ENCODE measurements around the gene CACNA1G.

The CACNA1G gene

GRCh38 chr17:50618300-50618699 is 57.8 kb downstream of the CACNA1G start:
- peak; percentile 20 for DNase-seq

DNA sequence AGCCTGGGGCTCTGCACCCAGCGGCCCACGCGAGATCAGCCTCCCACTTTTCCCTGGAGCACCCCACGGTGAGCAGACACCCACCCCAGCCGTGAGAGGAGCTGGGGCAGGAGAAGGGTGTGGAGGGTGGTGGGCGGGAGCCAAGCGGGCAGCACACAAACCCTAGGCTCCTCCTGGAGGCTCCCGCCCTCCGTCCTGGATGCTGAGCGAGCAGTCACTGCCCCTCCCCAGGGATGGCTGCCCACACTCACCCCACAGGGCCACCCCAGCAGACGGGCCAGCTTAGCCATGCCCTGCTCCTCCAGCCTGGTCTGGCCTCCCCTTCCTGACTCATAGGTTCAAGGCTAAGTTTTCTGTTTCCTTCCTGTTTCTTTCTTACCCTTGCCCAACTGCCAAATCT is 58.4 kb downstream of the CACNA1G start:
- DNase-seq: peak; percentile 19

DNA sequence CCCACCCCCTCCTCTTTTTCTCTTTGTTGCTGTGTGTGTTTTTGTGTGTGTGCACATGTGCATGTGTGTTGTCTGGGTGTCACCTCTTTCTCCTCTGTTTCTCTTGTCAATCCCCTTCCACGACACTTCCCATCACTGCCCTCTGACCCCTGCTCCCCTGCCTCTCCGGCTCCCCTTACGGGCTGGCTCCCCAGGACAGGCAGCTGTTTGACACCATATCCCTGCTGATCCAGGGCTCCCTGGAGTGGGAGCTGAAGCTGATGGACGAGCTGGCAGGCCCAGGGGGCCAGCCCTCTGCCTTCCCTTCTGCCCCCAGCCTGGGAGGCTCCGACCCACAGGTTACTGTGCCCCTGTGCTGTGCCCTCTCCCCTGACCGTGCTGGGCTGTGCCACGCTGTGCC is 59.0 kb downstream of the CACNA1G start:
- no peak for DNase-seq

- DNase-seq: no peak
These were observed 59.7 kb downstream of the CACNA1G start for GRCh38 chr17:50620237-50620636.

GRCh38 chr17:50620858-50621257 is 60.3 kb downstream of the CACNA1G start:
- DNase-seq: no peak

- no peak for DNase-seq
These were observed 61.1 kb downstream of the CACNA1G start for GRCh38 chr17:50621574-50622031.

DNA sequence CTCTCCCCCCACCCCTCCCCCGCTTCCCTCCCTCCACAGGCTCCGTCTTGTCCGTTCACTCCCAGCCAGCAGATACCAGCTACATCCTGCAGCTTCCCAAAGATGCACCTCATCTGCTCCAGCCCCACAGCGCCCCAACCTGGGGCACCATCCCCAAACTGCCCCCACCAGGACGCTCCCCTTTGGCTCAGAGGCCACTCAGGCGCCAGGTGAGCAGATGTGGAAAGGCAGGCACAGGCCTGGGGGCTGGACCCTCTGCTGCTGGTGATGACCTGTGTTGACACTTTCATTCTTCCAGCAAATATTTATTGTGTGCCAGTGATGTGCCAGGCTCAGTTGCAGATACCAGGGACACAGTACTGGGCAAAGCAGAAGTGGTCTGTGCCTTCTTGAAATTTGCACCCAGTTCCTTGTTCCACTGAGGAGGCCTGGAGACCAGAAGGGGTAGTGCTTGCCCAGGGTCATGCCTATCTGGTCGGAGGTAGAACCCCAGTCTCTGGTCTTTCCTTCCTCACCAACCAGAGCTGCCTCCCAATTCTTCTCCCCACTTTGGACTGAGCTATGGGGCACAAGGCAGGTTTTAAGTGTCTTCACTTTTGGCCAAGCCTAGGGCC is 63.9 kb downstream of the CACNA1G start:
- no peak for DNase-seq

DNA sequence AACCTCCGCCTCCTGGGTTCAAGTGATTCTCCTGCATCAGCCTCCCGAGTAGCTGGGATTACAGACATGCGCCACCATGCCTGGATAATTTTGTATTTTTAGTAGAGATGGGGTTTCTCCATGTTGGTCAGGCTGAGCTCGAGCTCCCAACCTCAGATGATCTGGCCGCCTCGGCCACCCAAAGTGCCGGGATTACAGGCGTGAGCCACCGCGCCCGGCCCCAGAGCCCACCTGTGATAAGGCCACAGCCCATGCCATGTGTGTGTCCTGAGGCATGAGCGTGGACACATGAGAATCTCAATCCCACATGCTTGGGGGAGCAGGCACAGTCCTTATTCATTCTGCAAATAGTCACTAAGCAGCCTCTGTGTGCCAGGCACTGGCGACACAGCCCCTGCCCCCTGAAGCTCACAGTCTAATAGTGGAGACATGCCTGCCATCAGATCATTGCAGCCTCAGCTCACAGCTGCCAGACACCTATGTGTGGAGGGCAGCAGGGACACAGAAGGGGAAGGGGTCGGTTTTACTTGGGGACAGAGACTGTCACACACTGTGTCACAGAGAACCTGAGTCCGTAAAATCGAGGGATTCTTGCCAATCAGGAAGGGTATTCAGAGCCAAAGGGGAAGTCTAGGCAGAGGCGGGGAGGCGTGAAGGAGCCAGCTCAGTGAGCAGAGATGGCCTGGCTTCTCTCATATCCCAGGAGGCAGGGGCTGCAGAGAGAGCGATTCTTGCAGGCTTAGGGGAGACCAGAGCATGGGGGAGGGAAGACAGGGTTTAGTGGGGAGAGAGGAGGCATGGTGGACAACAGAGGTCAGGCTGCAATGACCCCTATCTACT is 64.7 kb downstream of the CACNA1G start:
- DNase-seq: no peak

- peak; percentile 42 for DNase-seq
These were observed 65.6 kb downstream of the CACNA1G start for GRCh38 chr17:50626037-50626574.

DNA sequence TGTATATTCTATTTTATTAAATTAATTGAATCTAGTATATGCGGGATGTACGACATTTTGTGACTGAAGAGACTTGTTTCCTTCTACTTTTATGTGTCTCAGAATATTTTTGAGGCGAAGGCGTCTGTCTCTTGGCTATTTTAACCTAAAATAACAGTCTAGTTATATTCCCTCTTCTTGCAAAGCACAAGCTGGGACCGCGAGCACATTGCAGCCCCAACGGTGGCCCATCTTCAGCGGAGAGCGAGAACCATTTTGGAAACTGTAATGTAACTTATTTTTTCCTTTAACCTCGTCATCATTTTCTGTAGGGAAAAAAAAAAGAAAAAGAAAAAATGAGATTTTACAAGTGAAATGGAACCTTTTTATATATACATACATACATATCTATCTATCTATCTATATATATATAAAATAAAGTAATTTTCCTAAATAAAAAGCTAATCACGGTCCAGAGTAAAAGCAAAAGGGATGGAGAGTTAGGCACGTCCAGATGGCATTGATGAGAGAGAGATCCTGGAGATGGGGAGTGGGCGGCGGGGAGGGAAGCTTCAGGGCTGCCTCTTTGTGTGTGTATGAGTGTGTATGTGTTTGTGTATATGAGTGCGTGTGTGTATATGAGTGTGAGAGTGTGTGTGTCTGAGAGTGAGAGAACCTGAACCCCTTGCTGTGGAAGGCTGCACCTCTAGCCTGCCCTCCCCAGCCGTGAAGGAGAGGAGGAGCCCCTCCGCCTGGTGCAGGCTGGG is 66.7 kb downstream of the CACNA1G start:
- DNase-seq: no peak

DNA sequence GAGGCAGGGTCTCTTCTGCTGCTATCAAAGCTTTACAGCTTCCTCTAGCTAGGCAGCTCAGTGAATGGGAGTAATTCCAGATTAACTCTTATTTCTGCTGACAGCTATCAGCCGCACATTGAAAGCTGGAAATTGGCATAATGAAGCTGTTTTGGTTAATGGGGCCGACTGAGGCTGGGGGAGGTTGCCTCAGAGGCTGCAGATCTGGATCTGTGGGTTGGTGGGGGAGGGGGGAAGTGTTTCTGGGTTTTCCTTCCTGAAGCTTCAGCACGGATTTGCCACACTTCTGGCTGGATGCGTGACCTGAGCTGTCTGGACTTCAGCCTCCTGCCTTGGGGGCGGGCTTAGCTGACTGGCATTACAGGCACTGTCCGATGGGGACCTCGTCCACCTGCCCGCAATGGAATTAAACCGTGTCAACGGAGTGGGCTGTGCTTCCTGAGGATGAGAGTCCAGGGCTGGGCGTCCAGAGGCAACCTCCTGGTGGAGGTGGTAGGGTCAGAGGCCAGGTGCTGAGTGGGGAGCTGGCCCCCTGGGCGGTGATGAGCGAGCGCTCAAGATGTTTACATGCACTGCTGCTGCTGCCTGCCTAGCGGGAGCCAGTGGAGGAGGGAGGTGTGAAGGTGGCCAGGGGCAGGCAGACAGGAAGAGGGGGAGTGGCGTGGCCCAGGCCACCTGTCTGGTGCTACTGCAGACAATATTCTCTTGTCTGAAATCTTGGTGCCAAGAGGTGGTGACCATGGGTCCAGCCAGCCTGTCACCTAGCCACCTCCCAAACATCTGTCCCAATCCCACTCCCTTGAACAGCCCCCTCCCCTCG is 67.5 kb downstream of the CACNA1G start:
- no peak for DNase-seq

- DNase-seq: no peak
These were observed 69.4 kb downstream of the CACNA1G start for GRCh38 chr17:50629902-50630301.

- no peak for DNase-seq
These were observed 70.1 kb downstream of the CACNA1G start for GRCh38 chr17:50630524-50631194.

GRCh38 chr17:50631195-50631907 is 70.8 kb downstream of the CACNA1G start:
- DNase-seq: no peak

DNA sequence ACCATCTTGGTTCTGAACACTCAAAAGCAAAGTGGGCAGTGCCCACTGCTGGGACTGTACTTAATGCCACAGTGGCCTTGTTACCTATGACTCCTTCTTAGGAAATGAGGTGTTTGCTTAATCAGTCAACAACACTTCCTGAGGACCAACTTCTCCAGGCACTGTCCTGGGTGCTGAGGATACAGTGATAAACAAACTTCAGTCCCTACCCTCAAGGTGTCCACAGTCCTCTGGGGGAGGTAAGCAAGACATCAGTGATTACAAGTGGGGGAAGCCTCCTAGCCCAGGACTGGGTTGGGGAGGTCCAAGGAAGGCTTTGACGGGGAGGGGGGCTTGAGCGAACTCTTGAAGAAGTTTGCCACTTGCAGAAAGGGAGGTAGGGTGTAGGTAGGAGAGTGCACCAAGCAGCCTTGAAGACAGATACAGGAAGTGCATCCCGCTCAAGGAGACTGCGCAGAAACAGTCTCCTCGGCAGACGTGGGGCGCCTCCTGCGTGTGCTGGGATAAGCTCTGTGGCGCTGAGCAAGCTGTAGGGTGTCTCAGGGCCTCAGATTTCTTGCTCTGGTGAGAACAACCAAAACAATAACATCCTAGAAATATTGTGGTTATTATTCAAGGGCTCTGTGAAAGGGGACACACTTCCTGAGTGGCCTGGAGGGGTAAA is 71.5 kb downstream of the CACNA1G start:
- no peak for DNase-seq

DNA sequence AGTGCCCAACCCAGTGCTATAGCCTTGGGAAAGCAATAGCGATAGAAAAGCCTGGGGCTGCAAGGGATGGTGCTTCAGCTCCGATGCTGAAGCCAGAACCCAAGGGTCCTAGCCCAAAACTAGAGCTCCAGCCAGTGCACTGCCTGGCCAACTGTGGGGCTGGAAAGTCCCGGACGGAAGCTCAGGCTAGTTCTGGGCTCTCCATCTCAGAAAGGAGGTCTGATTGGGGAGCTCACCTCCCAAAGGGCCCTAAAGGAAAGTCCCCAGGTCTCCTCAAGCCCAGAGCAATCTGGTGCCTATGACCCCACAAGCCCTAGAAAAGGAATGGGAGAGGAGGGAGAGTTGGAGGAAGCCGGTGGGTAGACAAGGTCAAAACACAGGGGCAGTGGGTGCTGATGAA is 72.1 kb downstream of the CACNA1G start:
- DNase-seq: no peak

GRCh38 chr17:50633683-50634082 is 73.2 kb downstream of the CACNA1G start:
- no peak for DNase-seq

- no peak for DNase-seq
These were observed 73.9 kb downstream of the CACNA1G start, which contains the start of gene ABCC3 for GRCh38 chr17:50634224-50634914. ABCC3 (plus strand) TSS chr17:50634881; CDS start chr17:50634937, 56 bp downstream.

- no peak for DNase-seq
These were observed 74.6 kb downstream of the CACNA1G start for GRCh38 chr17:50634915-50635731.

All from NCI-H226 (cell line).